GM12875 (cell line): Measurements from ENCODE around the gene EMC10.
A peak's percentile ranks its signal among the peaks of the same experiment; 100 is the strongest.

ENCODE experiments used
- H3K4me3 ChIP-seq: one replicate; pipeline ENCODE4 v1.5.1; 2011; ENCODE audit warnings: low read depth, low read length, control low read depth
- TF ChIP-seq, protein P1 (sequence below): IDR thresholded peaks from 2 replicates; pipeline ENCODE4 v1.5.1; 2011; ENCODE audit warnings: low read depth, mild to moderate bottlenecking, control low read depth, inconsistent platforms, low read length, moderate library complexity, borderline replicate concordance; ENCODE audit not compliant: insufficient read depth

Gene EMC10

DNA sequence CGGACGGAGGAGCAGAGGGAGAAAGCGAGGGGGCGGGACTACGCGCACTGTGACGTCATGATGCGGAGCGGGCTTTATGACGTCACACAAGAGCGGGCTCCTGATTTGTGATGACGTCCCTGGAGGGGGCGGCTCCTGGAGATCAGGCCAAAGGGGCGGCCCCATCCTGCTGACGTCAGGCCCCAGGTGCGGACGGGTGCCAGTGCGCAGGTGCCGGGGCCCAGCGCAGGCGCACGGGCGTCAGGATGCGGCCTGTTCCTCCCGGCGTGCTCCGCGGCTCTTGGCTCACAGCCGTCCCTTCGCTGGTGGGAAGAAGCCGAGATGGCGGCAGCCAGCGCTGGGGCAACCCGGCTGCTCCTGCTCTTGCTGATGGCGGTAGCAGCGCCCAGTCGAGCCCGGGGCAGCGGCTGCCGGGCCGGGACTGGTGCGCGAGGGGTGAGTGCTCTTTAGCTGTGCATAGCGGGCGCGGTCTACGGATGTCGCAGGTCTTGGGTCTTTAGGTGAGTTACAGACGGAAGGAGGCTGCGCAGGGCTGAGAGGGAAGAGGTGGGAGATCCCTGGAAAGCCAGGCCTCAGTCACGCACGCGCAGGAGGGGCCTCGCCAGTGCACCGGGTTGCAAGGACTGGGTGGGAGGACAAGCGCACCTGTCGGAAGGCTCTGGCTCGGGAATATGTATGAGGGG lies at the start of gene EMC10, which contains the start of gene GARIN5A:
Gene EMC10 (plus strand): TSS at position 284 of the 683 bp plus-strand sequence. CDS start 38 bp downstream, at position 322.
Gene GARIN5A (minus strand): TSS at position 625 of the 683 bp plus-strand sequence. CDS start 460 bp downstream, at position 165.
- TF ChIP-seq, protein P1, sequence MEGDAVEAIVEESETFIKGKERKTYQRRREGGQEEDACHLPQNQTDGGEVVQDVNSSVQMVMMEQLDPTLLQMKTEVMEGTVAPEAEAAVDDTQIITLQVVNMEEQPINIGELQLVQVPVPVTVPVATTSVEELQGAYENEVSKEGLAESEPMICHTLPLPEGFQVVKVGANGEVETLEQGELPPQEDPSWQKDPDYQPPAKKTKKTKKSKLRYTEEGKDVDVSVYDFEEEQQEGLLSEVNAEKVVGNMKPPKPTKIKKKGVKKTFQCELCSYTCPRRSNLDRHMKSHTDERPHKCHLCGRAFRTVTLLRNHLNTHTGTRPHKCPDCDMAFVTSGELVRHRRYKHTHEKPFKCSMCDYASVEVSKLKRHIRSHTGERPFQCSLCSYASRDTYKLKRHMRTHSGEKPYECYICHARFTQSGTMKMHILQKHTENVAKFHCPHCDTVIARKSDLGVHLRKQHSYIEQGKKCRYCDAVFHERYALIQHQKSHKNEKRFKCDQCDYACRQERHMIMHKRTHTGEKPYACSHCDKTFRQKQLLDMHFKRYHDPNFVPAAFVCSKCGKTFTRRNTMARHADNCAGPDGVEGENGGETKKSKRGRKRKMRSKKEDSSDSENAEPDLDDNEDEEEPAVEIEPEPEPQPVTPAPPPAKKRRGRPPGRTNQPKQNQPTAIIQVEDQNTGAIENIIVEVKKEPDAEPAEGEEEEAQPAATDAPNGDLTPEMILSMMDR, result no peak

DNA sequence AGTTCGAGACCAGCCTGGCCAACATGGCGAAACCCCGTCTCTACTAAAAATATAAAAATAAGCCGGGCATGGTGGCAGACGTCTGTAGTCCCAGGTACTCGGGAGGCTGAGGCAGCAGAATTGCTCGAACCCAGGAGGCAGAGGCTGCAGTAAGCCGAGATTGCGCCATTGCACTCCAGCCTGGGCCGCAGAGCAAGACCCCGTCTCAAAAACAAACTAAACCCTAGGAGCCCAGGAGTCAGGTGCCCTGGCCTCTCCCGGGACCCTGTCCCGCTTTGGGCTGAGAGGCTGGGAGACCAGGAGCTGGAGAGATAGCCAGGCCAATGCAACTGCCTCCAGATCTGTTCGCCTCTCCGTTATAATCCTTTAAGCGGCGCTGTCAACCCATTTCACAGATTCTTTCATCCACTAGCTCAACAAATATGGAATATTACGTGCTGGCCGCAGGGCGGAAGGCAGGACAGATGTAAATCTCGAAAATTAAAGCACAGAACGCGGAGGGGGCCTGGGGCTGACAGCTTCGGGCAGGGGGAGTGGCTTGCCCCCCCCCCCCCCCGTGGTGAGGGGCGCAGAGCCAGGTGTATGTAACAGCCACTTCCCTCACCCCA lies 48.9 kb upstream of the EMC10 start:
- no peak overlapping the region for H3K4me3 ChIP-seq
- TF ChIP-seq, protein P1, result no peak

More for the DNA sequence above, at the start of gene EMC10, which contains the start of gene GARIN5A:
- H3K4me3 ChIP-seq, result peak within 1 kb of the TSS; percentile 99

DNA sequence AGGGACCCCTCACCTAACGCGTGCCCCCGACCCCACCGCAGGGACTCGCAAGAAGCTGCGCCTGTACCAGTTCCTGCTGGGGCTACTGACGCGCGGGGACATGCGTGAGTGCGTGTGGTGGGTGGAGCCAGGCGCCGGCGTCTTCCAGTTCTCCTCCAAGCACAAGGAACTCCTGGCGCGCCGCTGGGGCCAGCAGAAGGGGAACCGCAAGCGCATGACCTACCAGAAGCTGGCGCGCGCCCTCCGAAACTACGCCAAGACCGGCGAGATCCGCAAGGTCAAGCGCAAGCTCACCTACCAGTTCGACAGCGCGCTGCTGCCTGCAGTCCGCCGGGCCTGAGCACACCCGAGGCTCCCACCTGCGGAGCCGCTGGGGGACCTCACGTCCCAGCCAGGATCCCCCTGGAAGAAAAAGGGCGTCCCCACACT lies 48.3 kb upstream of the EMC10 start:
- TF ChIP-seq, protein P1, result no peak
- peak overlapping the region; percentile 23 for H3K4me3 ChIP-seq

DNA sequence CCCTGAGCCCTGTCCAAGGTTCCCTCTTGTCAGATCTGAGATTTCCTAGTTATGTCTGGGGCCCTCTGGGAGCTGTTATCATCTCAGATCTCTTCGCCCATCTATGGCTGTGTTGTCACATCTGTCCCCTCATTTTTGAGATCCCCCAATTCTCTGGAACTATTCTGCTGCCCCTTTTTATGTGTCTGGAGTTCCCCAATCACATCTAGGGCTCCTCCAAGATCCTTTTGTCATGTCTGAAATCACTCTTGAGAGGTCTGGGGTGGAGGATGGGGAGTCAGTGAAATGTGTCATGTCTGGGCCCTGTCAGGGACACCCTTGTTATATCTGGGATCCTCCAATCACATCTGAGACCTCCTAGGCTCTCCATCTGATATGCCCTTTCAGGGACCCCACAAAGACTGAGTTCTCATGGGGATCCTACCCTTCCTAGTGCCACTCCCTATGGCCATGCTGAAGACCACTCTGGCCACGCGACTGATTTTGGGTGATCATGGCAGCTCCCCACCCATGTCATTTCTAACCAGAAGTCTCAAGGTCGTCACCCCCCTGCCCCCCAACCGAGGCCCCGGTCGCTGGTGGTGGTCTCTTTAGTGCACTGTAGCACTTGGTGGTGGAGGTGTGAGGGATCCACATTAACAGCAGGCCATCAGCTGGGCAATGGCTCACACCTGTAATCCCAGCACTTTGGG lies 47.4 kb upstream of the EMC10 start:
- H3K4me3 ChIP-seq, result no peak overlapping the region
- TF ChIP-seq, protein P1, result no peak

DNA sequence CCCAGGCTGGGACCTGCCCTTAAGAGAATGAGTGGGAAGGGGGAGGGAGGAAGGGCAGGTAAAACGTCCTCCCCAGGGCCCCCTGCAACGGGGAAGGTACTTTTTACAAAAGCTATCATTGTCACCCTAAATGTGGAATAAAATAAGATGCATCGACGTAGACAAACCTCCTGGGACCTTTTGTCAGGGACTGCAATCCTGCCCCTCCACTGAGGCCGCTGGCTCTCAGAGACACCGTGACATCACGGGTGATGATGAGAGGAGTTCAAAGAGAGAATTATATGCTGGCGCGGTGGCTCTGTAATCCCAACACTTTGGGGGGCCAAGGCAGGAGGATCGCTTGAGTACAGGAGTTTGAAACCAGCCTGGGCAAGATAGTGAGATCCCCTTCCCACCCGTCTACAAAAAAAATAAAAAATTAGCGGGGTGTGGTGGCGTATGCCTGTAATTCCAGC lies 45.4 kb upstream of the EMC10 start:
- TF ChIP-seq, protein P1, result no peak
- H3K4me3 ChIP-seq, result peak overlapping the region; percentile 58

DNA sequence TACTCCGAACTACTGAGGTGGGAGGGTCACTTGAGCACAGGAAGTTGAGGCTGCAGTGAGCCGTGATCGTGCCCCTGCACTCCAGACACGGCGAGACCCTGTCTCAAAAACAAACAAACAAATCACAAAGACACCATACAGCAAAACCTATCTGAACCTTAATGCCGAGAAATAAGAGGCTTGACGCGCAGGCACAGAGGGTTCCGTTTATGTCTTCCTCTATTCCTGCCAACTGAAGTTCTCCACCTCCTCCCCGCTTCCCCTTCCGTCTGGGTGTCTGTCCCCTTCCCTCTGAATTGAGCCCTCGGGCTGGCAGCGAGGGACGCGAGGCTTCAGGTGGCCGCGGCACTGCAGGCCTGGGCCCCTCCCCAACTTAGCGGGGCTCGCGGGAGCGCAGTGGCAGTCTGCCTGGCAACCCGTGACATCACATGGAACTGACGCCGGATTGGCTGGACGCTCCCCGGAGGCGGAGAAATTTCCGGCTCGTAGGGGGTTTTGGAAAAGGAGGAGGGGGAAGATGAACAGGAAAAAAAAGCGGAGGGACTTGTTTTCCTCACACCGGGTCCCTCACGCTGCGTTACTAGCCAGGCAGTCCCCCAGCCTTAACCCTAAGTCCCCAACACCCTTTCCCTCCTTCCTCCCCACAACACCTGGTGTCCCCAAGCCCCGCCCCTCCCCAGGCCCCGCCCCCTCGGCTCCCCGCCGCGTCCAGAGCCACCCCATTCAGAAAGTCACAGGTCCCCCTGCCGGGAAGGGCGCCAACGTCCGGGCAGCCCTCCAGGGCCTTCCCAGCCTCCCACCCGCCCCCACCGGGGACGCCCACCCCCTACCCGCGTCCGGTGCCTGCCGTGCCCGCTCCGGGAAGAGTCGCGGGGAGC lies 44.7 kb upstream of the EMC10 start:
- TF ChIP-seq, protein P1, result no peak
- peak overlapping the region; percentile 58 for H3K4me3 ChIP-seq
